Astrocyte (in vitro differentiated cells and primary cell): ENCODE measurements around the gene SLAMF8.

ENCODE experiments used
- CTCF ChIP-seq: IDR thresholded peaks from 2 replicates; pipeline ENCODE4 v1.5.1; 2011; ENCODE audit warnings: low read depth, mild to moderate bottlenecking, inconsistent platforms, low read length, moderate library complexity; ENCODE audit not compliant: insufficient read depth
- EZH2 ChIP-seq: IDR thresholded peaks from 2 replicates; pipeline ENCODE4 v1.6.1; 2012; ENCODE audit warnings: mild to moderate bottlenecking, low read length, inconsistent platforms; ENCODE audit not compliant: insufficient read depth

DNA sequence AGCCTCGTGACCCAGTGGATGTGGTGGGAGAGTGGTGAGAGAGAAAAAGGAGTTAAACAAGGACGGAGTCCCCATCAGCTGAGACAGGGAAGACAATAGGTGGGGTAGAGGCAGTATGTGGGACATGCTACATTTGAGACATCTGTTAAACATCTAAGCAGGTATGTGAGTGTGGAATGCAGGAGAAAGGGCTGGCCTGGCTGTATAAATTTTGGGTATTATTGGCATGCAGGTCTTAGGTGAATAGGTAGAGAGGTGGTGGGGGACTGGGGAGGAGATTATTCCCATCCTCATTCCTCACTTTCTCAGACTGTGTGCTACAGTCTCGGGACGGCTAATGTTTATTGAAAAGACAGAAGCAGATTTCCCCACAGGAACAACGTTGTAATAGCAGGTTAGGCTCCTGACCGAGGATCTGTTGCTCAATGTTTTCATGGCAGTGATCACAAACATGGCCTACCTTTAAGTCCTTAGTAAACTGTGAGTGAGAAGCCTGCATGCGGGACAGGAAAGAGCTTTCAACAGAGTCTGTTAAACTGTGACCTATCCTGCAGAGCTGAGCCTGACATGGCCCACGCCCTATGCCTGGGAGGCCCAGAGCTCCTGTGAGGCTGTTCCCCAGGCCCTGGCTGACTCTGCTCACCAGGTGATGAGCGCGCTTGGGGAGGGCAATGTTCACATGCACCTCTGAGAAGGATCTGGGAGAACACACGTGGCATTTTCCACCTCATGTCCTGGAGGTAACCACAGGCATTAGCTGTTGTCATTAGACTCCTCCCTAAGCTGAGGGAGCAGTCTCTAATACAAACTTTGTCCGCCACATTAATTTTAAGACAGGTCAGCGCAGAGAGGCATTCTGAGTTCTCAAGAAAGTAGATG is 19.3 kb downstream of the SLAMF8 start:
- TF ChIP-seq CTCF (no peak), EZH2 (no peak)
